K562 (cell line): ENCODE data around the gene CATSPER4. TPM values are rescaled to one million over a fixed set of nuclear protein-coding genes. Genes with fewer than 3 reads are reported as not detected.

ENCODE experiments used
- ARID1B ChIP-seq: fragments of 450-650 bp; IDR thresholded peaks from 2 replicates; pipeline ENCODE4 v1.6.1; 2016; ENCODE audit warnings: antibody characterized with exemption, mild to moderate bottlenecking, inconsistent platforms
- BRD4 ChIP-seq: fragments of 200-600 bp; sonication (generic); IDR thresholded peaks from 2 replicates; pipeline ENCODE4 v1.6.1; 2017; ENCODE audit warnings: inconsistent platforms
- C11orf30 ChIP-seq: fragments of 450-650 bp; IDR thresholded peaks from 2 replicates; pipeline ENCODE4 v1.6.1; 2016; ENCODE audit warnings: low read depth, mild to moderate bottlenecking
- CREB1 ChIP-seq, 2 experiments: sonication (generic) in 1 of 2; formaldehyde crosslinking in 1 of 2; IDR thresholded peaks; 2 replicates each; pipeline versions ENCODE4 v1.6.1 to v1.8.0; 2012 to 2022; ENCODE audit warnings: inconsistent platforms in 1 of 2, mild to moderate bottlenecking in 1 of 2, missing genetic modification reagents in 1 of 2, moderate library complexity in 1 of 2
- EHMT2 ChIP-seq: fragments of 450-650 bp; IDR thresholded peaks from 2 replicates; pipeline ENCODE4 v1.6.1; 2018; ENCODE audit warnings: antibody characterized with exemption
- ETS2 ChIP-seq: IDR thresholded peaks from 2 replicates; pipeline ENCODE4 v1.6.1; 2016; ENCODE audit warnings: borderline replicate concordance, missing genetic modification characterization, mild to moderate bottlenecking, moderate library complexity, missing compliant biosample characterization; ENCODE audit not compliant: poor library complexity, severe bottlenecking
- FOXK1 ChIP-seq: sonication (generic); formaldehyde crosslinking; IDR thresholded peaks from 2 replicates; pipeline ENCODE4 v1.8.0; 2022; ENCODE audit warnings: missing genetic modification reagents, mild to moderate bottlenecking, borderline replicate concordance
- GABPA ChIP-seq: fragments of 200-800 bp; sonication (Bioruptor generic); conservative IDR thresholded peaks from 2 replicates; pipeline ENCODE4 v1.6.1; 2016; ENCODE audit warnings: low read depth, missing genetic modification characterization, missing compliant biosample characterization
- HNRNPL ChIP-seq: fragments of 200-400 bp; formaldehyde crosslinking; IDR thresholded peaks from 2 replicates; pipeline ENCODE4 v1.6.1; 2017; ENCODE audit warnings: low read depth, mild to moderate bottlenecking, low read length
- SP2 ChIP-seq: IDR thresholded peaks from 2 replicates; pipeline ENCODE4 v1.6.1; 2011; ENCODE audit warnings: mild to moderate bottlenecking, low read depth, low read length, moderate library complexity; ENCODE audit not compliant: poor library complexity, severe bottlenecking; ENCODE audit errors: extremely low read depth
- XRCC5 ChIP-seq: fragments of 200-400 bp; formaldehyde crosslinking; IDR thresholded peaks from 2 replicates; pipeline ENCODE4 v1.6.1; 2017; ENCODE audit warnings: low read depth, mild to moderate bottlenecking, low read length
- ZC3H8 ChIP-seq: fragments of 450-650 bp; IDR thresholded peaks from 2 replicates; pipeline ENCODE4 v1.6.1; 2017
- ZNF551 ChIP-seq: fragments of 250-450 bp; sonication (Bioruptor Pico); IDR thresholded peaks from 2 replicates; pipeline ENCODE4 v1.5.0; 2021; ENCODE audit warnings: mild to moderate bottlenecking, moderate library complexity
- ZNF699 ChIP-seq: fragments of 250-450 bp; sonication (Bioruptor Pico); IDR thresholded peaks from 2 replicates; pipeline ENCODE4 v1.8.0; 2021; ENCODE audit warnings: mild to moderate bottlenecking, moderate library complexity; ENCODE audit not compliant: insufficient replicate concordance
- polyA plus RNA-seq, 8 experiments: library from polyadenylated mRNA; depleted of rRNA in 4 of 8; stranded (reverse) in 5 of 8; unstranded in 3 of 8; fragments of >200 nt; fragmentation: Nextera tagmentation in 2 of 8; fragmentation: Illumina TruSeq in 1 of 8; extraction: Ambion mirVana in 2 of 8; extraction: Trizol in 1 of 8; gene quantifications; 2 replicates each; pipeline versions ENCODE4 v1.2.1 to v1.2.3, GENCODE V29; 2011 to 2014; ENCODE audit warnings: inconsistent platforms in 1 of 8, missing spikeins in 1 of 8
- total RNA-seq, 7 experiments: library from RNA; depleted of rRNA in 6 of 7; stranded (reverse); fragments of >200 nt in 6 of 7; fragmentation: Illumina TruSeq in 2 of 7; extraction: Trizol in 2 of 7; gene quantifications; 2 replicates each; pipeline versions ENCODE4 v1.2.1 to v1.2.3, GENCODE V29; 2011 to 2021; ENCODE audit warnings: low replicate concordance in 1 of 7
- TF ChIP-seq, protein P1 (sequence below): fragments of 250-450 bp; sonication (Bioruptor Pico); IDR thresholded peaks from 2 replicates; pipeline ENCODE4 v1.8.0; 2021; ENCODE audit warnings: borderline replicate concordance, mild to moderate bottlenecking, moderate library complexity; ENCODE audit not compliant: poor library complexity, severe bottlenecking
- TF ChIP-seq, protein P2 (sequence below), 2 experiments: fragments of 450-650 bp in 1 of 2; sonication (generic) in 1 of 2; formaldehyde crosslinking in 1 of 2; IDR thresholded peaks; 2 replicates each; pipeline versions ENCODE4 v1.7.1 to v1.9.0; 2016 to 2022; ENCODE audit warnings: inconsistent platforms in 1 of 2, mild to moderate bottlenecking in 1 of 2, missing genetic modification reagents in 1 of 2

CATSPER4 gene
- total and polyA plus RNA-seq, 9 of the 15 experiments (the other 6 are each of a cell fraction or from before 2014, with no cell fraction given): 0.04 to 0.13 TPM; not detected in 7

- peak; percentile 99 for TF ChIP-seq HNRNPL
- TF ChIP-seq ARID1B: peak; percentile 68
- TF ChIP-seq XRCC5: peak; percentile 95
- no peak for TF ChIP-seq ZC3H8
- TF ChIP-seq C11orf30: peak; percentile 94
- TF ChIP-seq, protein P1, sequence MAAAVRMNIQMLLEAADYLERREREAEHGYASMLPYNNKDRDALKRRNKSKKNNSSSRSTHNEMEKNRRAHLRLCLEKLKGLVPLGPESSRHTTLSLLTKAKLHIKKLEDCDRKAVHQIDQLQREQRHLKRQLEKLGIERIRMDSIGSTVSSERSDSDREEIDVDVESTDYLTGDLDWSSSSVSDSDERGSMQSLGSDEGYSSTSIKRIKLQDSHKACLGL: peak; percentile 97
- peak; percentile 93; the same call in 1 of the 2 replicates for TF ChIP-seq BRD4
- peak; percentile 99 for TF ChIP-seq CREB1 (IDR thresholded peaks at IDR 0.05)
- TF ChIP-seq CREB1 (CRISPR knock-in tag; IDR thresholded peaks at IDR 0.05): peak; percentile 100
- no peak for TF ChIP-seq SP2
- no peak for TF ChIP-seq EHMT2
- peak; percentile 93 for TF ChIP-seq GABPA (tag)
- TF ChIP-seq ZNF699 (CRISPR knock-in tag): no peak
- no peak for TF ChIP-seq ETS2 (tag)
- peak; percentile 90; the same call in 1 of the 2 replicates for TF ChIP-seq FOXK1 (CRISPR knock-in tag)
- TF ChIP-seq ZNF551 (CRISPR knock-in tag): no peak
- TF ChIP-seq, protein P2, sequence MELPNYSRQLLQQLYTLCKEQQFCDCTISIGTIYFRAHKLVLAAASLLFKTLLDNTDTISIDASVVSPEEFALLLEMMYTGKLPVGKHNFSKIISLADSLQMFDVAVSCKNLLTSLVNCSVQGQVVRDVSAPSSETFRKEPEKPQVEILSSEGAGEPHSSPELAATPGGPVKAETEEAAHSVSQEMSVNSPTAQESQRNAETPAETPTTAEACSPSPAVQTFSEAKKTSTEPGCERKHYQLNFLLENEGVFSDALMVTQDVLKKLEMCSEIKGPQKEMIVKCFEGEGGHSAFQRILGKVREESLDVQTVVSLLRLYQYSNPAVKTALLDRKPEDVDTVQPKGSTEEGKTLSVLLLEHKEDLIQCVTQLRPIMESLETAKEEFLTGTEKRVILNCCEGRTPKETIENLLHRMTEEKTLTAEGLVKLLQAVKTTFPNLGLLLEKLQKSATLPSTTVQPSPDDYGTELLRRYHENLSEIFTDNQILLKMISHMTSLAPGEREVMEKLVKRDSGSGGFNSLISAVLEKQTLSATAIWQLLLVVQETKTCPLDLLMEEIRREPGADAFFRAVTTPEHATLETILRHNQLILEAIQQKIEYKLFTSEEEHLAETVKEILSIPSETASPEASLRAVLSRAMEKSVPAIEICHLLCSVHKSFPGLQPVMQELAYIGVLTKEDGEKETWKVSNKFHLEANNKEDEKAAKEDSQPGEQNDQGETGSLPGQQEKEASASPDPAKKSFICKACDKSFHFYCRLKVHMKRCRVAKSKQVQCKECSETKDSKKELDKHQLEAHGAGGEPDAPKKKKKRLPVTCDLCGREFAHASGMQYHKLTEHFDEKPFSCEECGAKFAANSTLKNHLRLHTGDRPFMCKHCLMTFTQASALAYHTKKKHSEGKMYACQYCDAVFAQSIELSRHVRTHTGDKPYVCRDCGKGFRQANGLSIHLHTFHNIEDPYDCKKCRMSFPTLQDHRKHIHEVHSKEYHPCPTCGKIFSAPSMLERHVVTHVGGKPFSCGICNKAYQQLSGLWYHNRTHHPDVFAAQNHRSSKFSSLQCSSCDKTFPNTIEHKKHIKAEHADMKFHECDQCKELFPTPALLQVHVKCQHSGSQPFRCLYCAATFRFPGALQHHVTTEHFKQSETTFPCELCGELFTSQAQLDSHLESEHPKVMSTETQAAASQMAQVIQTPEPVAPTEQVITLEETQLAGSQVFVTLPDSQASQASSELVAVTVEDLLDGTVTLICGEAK (IDR thresholded peaks at IDR 0.05): peak; percentile 85
- TF ChIP-seq, protein P2 (CRISPR knock-in tag; IDR thresholded peaks at IDR 0.05): no peak
Observed at GRCh38 chr1:26169669-26170471, 20.5 kb upstream of the CATSPER4 start, which contains the start of gene ZNF593 (continued).
